HUDEP-2 (cell line): Measurements from ENCODE around the gene NRG3.

Experiments used
- DNase-seq, 76 experiments: peaks; one replicate each; lab custom pipeline; 2025; ENCODE audit not compliant: unreplicated experiment in 76 of 76; lab: John Stamatoyannopoulos, UW

The NRG3 gene

DNA sequence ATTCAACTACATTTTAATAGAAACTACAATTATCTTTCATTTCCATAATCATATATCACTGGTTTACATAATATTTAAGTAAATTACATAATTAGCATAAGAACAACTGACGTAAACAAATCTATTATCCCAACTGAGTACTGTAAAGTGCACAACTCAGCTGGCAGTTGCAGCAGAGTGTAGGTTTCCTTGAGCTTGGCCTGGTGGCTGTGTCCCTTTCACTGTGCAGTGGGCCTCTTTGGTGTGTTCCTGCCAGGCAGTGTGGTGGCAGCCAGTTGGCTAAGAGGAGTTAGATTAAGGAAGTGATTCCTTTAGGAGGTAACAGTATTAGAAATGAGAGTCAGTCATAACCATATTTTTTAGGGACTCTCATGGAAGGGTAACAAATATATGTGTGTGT lies 7.0 kb downstream of the NRG3 start:
- no peak for DNase-seq

DNA sequence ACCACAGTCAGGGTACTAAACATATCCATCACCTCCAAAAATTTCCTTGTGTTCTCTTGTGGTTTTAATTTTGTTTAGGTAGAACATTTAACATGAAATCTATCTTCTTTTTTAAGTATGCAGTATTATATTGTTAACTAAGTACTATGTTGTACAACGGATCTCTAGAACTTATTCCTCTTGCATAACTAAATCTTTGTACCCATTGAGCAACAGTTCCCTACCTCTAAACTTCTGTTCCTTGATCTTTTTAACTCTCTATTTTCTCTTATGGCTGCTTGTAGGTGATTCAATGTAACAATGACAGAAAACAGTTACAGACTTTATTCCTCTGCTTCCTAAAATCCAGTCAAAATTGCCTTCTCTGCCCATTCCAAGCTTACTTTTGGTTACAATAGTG lies 9.9 kb downstream of the NRG3 start:
- no peak for DNase-seq

DNA sequence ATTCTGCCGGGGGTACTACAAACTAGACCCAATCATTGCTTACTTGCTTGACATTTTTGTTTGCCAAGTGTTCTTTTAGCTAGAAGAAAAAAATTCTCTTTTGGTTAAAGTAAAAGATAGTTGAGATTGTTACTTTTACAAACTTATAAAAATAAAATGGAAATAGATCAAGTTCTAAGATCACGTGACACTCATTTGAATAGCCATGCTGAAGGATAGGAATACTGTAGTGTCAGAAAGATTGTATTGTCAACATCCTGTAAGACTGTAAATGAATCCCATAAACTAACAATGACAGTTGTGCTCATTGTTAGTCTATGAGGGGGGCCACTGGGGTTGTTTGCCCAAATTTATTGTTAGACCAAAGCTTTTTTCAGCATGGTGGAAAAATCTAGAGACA lies 10.5 kb downstream of the NRG3 start:
- DNase-seq = no peak

DNA sequence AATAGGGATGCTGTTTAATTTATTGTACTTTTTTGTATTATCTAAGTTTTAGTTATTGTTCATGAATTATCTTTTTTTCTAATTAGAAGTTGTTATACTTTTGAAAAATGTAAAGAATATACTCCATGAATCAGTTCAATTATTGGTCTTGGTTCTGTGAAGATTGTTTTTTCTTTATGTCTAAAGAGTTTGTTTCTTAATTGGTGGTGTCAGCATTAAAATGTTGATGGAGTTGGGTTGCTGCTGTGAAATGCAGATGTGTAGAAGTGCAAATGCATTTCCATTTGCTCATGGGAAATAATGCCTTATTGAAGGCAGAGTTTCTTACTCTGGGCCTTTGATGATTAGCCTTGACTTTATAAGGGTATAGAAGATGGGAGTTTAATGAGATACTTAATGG lies 11.9 kb downstream of the NRG3 start:
- no peak for DNase-seq

DNA sequence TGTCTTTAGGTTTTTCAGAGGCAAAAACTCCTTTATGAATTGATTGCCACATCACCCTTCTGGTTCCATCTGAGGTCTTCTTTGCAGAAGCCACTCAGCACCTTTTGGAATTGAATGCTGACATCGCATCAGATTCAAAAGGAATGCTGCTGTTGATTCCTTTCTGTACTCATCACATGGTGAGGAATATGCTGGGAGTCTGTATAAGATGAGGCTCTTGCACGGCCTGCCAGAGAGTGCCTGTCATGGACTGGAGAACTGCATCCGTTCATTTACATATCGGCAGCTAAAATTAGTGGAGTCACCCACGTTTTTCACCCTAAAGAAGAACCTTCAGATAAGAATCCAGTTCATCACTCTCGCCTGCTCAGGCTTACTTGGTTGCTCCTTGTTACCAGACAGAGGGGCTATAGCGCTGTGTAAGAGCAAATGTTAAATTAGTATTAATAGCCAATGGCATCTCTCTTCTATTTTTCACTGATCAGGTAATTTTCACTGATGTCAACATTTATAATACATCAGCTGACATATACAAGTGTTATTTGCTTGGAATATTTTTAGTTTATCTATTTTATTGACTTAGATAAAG lies 14.3 kb downstream of the NRG3 start:
- no peak for DNase-seq

DNA sequence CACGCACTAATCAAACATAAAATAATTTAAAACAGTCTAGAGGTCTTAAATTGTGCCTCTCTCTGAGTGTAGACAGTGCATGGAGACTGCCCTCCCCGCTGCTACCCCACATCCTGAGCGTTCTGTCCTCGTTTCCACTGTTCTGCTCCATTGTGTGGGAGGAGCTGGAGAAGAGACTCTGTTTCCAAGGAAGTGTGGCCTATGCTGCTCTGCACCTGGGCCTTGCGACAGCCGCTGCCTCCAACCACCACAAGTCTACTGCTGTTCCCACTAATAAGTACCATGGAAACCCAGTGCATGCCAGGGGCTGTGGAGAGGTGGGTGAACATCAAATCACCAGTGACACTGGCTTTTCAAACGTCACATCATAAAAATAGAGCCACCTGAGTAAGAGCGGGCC lies 19.6 kb downstream of the NRG3 start:
- DNase-seq = no peak

DNA sequence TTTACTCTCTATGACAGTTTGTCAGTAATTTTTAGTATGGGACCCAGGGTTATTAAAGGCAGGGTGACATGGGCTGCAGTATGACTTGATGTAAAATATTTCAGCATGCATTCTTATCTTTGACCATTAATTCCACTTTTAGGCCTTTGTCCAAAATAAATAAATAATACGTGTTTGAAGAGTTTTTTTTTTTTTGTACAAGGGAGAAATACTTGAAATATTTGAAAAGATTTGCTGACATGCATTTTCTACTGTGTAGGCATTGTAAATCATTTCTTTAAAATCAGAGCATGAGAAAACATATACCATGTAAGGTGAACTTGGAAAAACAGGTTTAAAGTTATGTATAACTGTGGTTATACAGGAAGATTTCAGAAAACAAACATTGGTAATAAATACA lies 23.5 kb downstream of the NRG3 start:
- DNase-seq = no peak

DNA sequence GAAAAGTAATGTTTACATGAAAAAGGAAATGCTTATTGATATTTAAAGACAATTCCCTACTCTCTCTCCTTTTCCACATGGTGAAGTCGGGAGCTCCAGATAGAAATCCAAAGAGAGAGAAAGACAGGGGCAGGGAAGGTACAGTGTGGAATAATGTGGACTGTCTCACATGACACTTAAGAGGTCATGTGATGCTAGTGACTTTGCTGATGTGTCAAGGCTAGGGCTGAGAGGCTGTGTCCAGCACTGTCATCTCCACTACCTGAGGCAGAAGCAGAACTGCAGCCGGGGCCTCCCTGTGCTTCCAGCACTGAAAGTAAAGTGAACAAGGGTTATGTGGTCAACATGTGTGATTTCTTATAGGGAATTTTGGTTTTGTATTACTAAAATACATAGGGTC lies 26.0 kb downstream of the NRG3 start:
- DNase-seq = no peak

DNA sequence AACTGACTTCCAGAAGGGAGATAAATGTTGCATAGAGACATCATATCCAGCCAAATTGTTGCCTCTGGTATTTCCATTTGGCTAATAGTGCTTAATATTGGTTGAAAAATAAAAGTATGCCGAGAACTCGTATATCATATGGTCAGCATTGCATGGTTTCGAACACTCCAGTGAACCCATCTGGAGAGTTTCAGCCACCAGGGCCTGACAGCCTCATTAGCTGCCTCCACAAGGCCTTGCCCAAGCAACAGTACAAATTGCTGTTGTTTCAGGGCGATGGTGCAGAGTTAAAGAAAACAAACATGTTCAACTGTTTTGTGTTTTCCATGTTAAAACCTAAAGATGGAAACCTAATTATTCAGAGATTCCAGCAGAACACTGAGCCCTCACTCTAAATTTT lies 28.5 kb downstream of the NRG3 start:
- no peak for DNase-seq

DNA sequence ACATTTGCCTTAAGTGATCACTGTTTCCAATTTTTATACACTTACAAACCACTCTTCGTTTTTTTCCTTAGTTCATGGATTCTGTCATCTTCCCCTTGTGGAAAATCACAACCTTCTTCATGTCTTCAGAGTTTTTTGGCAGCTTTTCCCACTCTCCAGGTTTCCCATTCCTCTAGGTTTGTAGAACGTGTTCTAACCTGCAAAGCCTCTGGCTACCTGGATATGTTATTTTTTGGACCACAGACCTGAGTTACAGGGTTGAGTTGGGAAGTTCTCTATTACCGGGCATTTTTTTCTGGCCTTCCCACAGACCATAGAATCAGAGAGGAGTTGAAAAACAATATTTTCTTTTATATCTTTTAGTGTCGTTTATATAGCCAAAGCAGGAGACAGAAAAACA lies 30.2 kb downstream of the NRG3 start:
- no peak for DNase-seq

DNA sequence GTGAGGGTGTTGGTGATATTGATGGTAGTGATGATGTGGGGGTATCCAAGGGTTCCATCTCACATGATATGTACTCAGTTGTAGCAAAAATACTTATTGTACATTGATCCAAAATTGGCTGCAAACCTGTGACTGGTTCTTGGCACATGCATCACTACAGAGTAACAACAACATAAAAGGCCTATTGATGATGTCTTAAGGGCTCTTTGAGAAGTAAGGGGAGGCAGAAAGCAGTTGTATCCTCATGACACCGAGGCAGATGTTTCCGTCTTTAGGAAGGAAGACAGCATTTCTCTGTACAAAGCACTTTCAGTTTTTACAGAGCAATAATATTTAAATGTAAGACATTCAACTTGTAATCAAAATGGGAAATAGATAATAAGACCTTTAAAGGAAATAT lies 34.5 kb downstream of the NRG3 start:
- no peak for DNase-seq

DNA sequence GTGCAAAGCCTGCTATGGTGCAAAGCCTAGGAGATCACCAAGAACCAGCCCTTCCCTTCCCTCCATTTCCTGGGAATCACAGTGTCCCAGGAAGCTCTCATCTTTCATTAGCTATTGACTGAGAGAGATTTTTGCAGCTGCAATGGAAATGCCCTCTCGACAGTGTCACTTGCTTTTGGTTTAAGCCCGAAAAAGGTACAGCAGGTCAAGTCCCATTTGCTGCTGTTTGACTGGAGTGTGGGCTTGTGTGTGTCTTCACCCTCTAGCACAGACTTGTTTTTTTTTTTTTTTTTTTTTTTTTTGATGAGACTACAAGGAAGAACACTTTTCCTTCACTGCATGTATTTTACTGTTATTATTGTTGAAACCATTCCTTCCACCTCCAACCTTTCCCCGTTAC lies 36.3 kb downstream of the NRG3 start:
- no peak for DNase-seq

DNA sequence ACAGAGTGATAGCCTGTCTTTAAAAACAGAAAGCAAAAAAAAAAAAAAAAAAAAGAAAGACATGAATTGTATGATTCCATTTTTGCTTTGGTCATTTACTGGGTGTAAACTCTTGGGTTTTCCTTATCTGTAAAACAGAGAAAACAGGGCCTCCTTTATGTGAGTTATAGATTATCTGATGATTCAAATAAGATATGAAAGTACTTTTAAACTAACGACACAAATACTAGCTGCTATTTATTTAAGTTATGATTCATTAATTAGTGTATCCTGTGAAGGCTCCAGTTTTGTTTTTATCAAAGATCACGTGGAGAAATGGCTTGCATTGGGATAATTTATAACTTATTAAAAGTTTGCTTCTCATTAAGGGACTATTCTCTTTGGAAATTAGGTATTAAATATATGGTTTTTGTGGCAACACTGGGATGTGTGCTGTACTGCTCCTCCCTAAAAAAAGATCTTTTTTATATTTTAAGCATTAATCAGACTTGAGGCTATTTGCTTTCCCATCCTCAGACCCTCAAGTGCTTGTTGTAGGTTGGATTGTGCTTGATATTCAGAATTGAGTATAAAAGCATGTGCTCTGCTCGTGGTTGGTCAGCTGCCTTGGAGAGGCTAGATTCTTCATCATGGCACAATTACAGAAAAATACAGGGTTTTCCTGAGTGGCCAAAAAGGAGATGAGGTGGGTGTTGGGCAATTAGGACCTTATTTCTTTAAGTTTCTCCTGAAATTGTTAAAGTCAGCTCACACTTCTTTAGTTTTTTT lies 39.9 kb downstream of the NRG3 start:
- no peak for DNase-seq

DNA sequence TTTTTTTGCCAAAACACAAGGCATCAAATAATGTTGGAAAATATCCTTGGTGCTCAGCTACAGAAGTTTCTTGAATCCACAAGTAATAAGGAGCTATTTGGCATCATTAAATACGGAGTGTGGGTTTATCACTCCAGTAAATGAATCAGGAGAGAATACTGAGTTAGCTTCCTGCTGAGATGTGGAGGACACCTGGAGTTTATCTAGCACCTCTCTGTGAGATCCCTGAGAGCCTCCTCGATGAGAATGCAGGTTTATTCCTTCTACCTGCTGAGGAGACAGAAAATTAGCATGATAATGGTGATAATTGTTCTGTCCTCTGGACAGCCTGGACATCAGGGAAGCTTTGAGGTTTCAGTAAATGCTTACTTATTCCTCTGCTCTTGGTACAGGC lies 40.5 kb downstream of the NRG3 start:
- no peak for DNase-seq

DNA sequence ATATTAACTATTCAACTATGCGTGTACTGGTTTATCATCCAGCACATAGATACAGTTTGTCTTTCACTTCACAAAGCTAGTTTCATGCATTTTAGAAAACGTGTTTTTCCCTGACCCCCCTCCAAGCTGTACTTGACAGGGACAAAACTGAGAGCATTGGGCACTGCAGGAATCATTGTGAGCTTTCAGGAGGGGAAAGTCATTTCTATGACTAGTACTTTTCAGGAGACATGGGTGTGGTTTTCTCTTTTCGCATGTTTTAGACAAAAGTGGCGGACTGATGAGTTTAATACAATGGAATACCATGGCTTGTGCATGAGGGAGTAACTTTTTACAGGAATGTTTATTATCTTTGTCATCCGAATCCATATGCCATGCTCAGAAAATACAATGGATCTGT lies 42.7 kb downstream of the NRG3 start:
- DNase-seq = no peak

DNA sequence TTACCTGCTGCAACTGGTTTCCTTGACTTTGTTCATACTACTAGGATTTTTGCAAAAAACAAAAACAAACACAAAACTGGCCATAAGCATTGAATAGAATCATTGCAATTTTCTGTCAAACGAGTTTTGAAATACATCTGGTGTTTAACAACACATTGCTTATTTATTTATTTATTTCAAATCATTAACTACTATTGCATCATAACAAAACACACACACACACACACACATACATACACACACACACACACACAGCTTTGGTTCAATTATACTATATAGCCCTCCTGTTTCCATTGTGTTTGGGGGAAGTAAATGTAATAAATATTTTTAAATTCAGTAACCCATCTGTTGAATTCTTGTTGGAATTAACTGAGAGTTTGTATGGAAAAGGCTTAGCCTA lies 43.8 kb downstream of the NRG3 start:
- no peak for DNase-seq

DNA sequence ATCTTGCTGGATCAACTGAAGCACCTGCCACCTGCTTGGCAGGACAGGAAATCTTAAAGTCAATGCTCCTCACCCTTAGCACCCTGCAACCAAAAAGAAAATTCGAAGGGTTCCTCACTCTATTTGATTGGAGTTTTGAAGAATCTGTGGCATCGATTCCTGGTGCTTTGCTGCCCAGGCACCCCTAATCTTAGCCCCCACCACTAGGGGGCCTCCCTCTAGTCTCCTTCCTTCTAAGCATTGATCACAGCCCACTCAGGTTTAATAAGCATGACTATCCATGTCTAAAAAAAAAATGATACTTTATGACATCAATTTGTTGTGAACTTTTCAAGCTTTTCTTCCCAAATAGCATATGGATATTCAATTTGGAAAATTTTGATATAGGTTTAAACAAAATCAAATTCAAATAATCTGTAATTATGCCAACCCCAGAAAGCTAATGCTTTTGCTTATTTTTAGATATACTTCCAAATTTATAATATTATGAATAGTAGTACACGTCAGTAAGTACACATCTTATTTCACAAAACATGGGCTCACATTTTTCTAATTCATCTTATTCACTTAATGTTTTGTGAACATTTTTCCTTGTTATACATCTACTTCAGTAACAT lies 45.3 kb downstream of the NRG3 start:
- DNase-seq = peak in 2 of 76 experiments; percentile 0

DNA sequence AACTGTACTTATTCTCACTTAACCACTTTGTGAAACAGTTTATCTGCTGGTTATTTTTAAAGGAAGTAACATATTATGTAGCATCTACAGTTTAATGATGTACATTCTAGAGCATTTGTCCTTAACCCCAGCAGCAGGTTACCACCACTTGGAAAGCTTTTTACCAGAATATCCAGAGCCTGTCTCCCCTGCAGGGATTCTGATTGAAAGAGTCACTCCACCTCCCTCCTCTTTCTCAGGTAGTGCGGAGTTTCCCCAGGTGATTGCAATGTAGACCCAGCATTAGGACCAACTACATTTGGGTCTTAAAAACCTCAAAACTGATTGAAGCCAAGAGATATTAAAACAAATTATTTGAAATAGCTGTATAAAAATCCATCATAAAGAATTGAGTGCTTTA lies 53.1 kb downstream of the NRG3 start:
- no peak for DNase-seq

DNA sequence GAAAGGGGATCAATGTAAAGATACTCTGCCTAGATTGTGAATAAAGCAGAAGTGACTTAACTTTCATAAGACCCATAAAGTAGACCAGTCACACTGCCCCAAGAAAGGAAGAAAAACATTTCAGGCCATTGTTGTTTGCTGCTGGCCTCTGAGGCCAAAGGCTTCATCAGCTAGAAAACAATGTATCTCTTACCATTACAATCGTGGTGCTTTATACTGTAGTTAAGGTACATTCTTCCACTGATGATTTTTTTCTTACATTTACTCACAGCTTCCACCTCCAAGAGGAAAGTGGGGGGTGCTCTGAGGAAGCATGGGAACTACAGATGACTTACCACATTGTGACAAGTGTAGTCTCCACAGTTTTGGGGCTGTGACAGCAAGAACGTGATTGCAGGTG lies 68.6 kb downstream of the NRG3 start:
- no peak for DNase-seq

DNA sequence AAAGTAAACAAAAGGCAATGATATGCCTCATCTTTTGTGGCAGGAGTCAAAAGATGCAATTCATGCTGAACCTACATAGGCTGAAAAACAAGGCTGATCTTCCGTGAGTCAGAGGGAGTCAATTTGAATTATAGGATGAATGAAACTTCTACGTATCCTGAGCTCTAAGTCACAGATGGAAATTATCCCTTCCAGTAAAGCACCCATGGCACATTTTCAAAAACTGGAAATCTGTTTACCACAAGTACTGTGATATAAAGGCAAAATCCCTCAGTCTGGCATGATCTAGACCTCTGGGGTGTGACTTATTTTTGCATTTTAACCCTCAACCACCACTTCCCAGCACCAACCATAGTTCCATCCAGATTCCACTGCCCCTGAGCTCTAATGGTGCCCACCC lies 69.6 kb downstream of the NRG3 start:
- no peak for DNase-seq

DNA sequence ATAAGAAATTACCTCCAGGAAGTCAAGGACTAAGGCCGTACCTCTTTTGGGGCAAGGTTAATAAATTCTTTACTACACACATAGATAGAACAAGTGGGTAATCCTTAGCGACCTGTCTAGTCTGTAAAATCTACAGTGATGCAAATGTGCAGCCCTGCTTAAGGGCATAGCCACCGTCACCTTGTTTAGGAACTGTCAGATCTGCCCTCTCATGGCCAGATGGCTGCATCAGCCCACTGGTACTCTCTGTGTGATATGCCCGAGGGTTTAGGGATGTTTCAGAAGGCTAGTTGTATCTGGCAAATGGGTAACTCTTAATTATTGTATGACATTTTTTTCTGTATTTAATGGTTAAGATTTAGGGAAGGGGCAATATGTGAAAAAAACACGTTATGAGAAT lies 74.3 kb downstream of the NRG3 start:
- no peak for DNase-seq

DNA sequence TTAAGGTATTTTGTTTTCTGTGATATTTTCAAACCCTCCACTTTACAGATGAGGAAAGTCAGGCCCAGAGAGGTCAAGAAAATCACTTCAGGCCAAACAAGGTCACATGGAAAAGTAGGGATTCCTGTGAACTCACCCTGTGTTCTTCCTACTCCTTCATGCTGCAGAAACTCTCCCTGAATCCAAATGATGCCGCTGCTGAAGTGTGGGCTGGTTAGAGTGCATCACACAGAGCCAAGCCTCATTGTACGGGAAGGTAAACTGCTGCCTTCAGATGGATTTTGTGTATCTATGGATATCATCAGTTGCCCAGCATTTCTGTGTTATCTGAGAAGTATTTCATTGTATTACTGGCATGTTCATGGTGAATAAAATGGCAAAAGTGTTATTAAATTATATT lies 75.4 kb downstream of the NRG3 start:
- DNase-seq = no peak
